GM19099 (cell line): Measurements from ENCODE around the gene CUTA.
A peak's percentile ranks its signal among the peaks of the same experiment; 100 is the strongest.

Source experiments
- POLR2A ChIP-seq: IDR thresholded peaks from 3 replicates; pipeline ENCODE4 v1.6.1; 2011; ENCODE audit warnings: low read depth; ENCODE audit not compliant: insufficient read length; ENCODE audit errors: extremely low read depth

CUTA gene

GRCh38 chr6:33418690-33419291, 884 bp upstream of the CUTA start:
- no peak for TF ChIP-seq POLR2A

GRCh38 chr6:33417128-33417902, 592 bp downstream of the CUTA start:
- no peak for TF ChIP-seq POLR2A

GRCh38 chr6:33416386-33417127, 1.4 kb downstream of the CUTA start:
- peak; percentile 32 for TF ChIP-seq POLR2A

- no peak for TF ChIP-seq POLR2A
Observed at GRCh38 chr6:33415831-33416230, 2.1 kb downstream of the CUTA start.

- no peak for TF ChIP-seq POLR2A
Observed at GRCh38 chr6:33414592-33415271, 3.2 kb downstream of the CUTA start.

- TF ChIP-seq POLR2A, result peak; percentile 4
Observed at GRCh38 chr6:33413241-33414120, 4.4 kb downstream of the CUTA start.

- no peak for TF ChIP-seq POLR2A
Observed at GRCh38 chr6:33412140-33413009, 5.5 kb downstream of the CUTA start.

GRCh38 chr6:33411632-33412005, 6.3 kb downstream of the CUTA start:
- no peak for TF ChIP-seq POLR2A

GRCh38 chr6:33410711-33411631, 6.9 kb downstream of the CUTA start, which contains the start of gene PHF1:
PHF1 (plus strand) TSS chr6:33411014; CDS start chr6:33412264, 1,250 bp downstream.
- TF ChIP-seq POLR2A, result peak; percentile 56

GRCh38 chr6:33410050-33410710, 7.7 kb downstream of the CUTA start:
- TF ChIP-seq POLR2A, result peak; percentile 45

GRCh38 chr6:33407132-33407718, 10.7 kb downstream of the CUTA start:
- no peak for TF ChIP-seq POLR2A

- TF ChIP-seq POLR2A, result no peak
Observed at GRCh38 chr6:33406126-33406525, 11.8 kb downstream of the CUTA start.
